IMR-90 (cell line): Measurements from ENCODE around the gene TMC7. TPM values are rescaled to one million over a fixed set of nuclear protein-coding genes. Genes with fewer than 3 reads are reported as not detected.

ENCODE experiments used
- ATAC-seq: fragments of 200-7000 bp; cut with Tn5 transposase; 2 replicates; pipeline ENCODE4 v1.9.1; 2020; ENCODE audit warnings: low read depth, mild to moderate bottlenecking, moderate library complexity
- BruUV-seq: library from RNA; stranded (reverse); fragments of 400-500 nt; replicated peaks from 2 replicates; lab custom pipeline; 2021; lab: Mats Ljungman, UMichigan
- CTCF ChIA-PET: fragments of 300-600 bp; formaldehyde crosslinking; extraction: SDS; loops from one replicate; lab custom pipeline; 2021; ENCODE audit warnings: antibody characterized with exemption; lab: Yijun Ruan, JAX
- POLR2A ChIA-PET: fragments of 300-600 bp; sonication (Branson Sonifier 250); formaldehyde crosslinking; loops from one replicate; lab custom pipeline; 2022; ENCODE audit warnings: antibody characterized with exemption; ENCODE audit not compliant: unreplicated experiment; lab: Charles Lee
- DNase-seq: peaks from one replicate; pipeline ENCODE4 v3.0.0; 2013
- H2AFZ ChIP-seq: replicated peaks from 2 replicates; pipeline ENCODE3; 2013; ENCODE audit warnings: low read length, mild to moderate bottlenecking; ENCODE audit not compliant: poor library complexity
- H2AK5ac ChIP-seq: 2 replicates; pipeline ENCODE4 v1.6.1; 2013; ENCODE audit warnings: low read depth, low read length, inconsistent platforms
- H2AK9ac ChIP-seq: replicated peaks from 2 replicates; pipeline ENCODE3; 2013; ENCODE audit warnings: mild to moderate bottlenecking, low read depth, low read length, moderate library complexity; ENCODE audit not compliant: poor library complexity
- H2BK120ac ChIP-seq: 2 replicates; pipeline ENCODE4 v1.6.1; 2013; ENCODE audit warnings: low read depth, low read length, inconsistent platforms
- H2BK15ac ChIP-seq: 3 replicates; pipeline ENCODE4 v1.6.1; 2013; ENCODE audit warnings: low read depth, low read length, inconsistent platforms
- H2BK20ac ChIP-seq: 2 replicates; pipeline ENCODE4 v1.6.1; 2013; ENCODE audit warnings: low read depth, mild to moderate bottlenecking, inconsistent platforms, low read length, moderate library complexity
- H2BK5ac ChIP-seq: 2 replicates; pipeline ENCODE4 v1.6.1; 2013; ENCODE audit warnings: mild to moderate bottlenecking, low read depth, low read length, inconsistent platforms; ENCODE audit not compliant: poor library complexity, severe bottlenecking
- H3K14ac ChIP-seq: replicated peaks from 2 replicates; pipeline ENCODE4 v1.6.1; 2013; ENCODE audit warnings: low read depth, low read length, inconsistent platforms
- H3K18ac ChIP-seq: 2 replicates; pipeline ENCODE4 v1.6.1; 2013; ENCODE audit warnings: low read depth, low read length, control low read depth
- H3K23ac ChIP-seq: 2 replicates; pipeline ENCODE4 v1.6.1; 2013; ENCODE audit warnings: low read depth, low read length, inconsistent platforms
- H3K27ac ChIP-seq: 2 replicates; pipeline ENCODE4 v1.5.1; 2013; ENCODE audit warnings: mild to moderate bottlenecking, control low read depth, low read length; ENCODE audit not compliant: insufficient read depth
- H3K27me3 ChIP-seq: 2 replicates; pipeline ENCODE4 v1.6.1; 2013; ENCODE audit warnings: low read length; ENCODE audit not compliant: control insufficient read depth, insufficient read depth
- H3K36me3 ChIP-seq: 2 replicates; pipeline ENCODE4 v1.6.1; 2013; ENCODE audit warnings: low read length, mixed read lengths; ENCODE audit not compliant: control insufficient read depth, insufficient read depth
- H3K4ac ChIP-seq: 2 replicates; pipeline ENCODE4 v1.6.1; 2013; ENCODE audit warnings: low read depth, low read length, inconsistent platforms
- H3K4me1 ChIP-seq: 2 replicates; pipeline ENCODE4 v1.6.1; 2013; ENCODE audit warnings: low read length, mixed read lengths; ENCODE audit not compliant: control insufficient read depth, insufficient read depth
- H3K4me2 ChIP-seq: 2 replicates; pipeline ENCODE4 v1.6.1; 2013; ENCODE audit warnings: low read depth, mild to moderate bottlenecking, control low read depth, low read length, moderate library complexity
- H3K4me3 ChIP-seq: 2 replicates; pipeline ENCODE4 v1.5.1; 2013; ENCODE audit warnings: low read depth, mild to moderate bottlenecking, control low read depth, low read length, moderate library complexity; ENCODE audit not compliant: insufficient read depth
- H3K56ac ChIP-seq: 2 replicates; pipeline ENCODE4 v1.6.1; 2013; ENCODE audit warnings: low read length, inconsistent platforms; ENCODE audit not compliant: insufficient read depth; ENCODE audit errors: extremely low read depth
- H3K79me1 ChIP-seq, 2 experiments: 2 replicates each; pipeline ENCODE4 v1.6.1; 2013; ENCODE audit warnings: low read length in 2 of 2, inconsistent platforms in 1 of 2, low read depth in 1 of 2
- H3K9ac ChIP-seq: 2 replicates; pipeline ENCODE4 v1.6.1; 2013; ENCODE audit warnings: low read depth, low read length, control low read depth
- H3K9me1 ChIP-seq: 2 replicates; pipeline ENCODE4 v1.6.1; 2013; ENCODE audit warnings: low read length, inconsistent platforms; ENCODE audit not compliant: insufficient read depth
- H3K9me3 ChIP-seq: 2 replicates; pipeline ENCODE4 v1.6.1; 2013; ENCODE audit warnings: low read length; ENCODE audit not compliant: control insufficient read depth, insufficient read depth
- H4K20me1 ChIP-seq: 2 replicates; pipeline ENCODE4 v1.6.1; 2013; ENCODE audit warnings: low read length, inconsistent platforms; ENCODE audit not compliant: insufficient read depth
- H4K5ac ChIP-seq: 2 replicates; pipeline ENCODE4 v1.6.1; 2013; ENCODE audit warnings: mild to moderate bottlenecking, low read depth, low read length, control low read depth
- H4K8ac ChIP-seq, 2 experiments: 2 replicates each; pipeline ENCODE4 v1.6.1; 2013; ENCODE audit warnings: low read depth in 2 of 2, low read length in 2 of 2, control low read depth in 1 of 2, inconsistent platforms in 1 of 2
- H4K91ac ChIP-seq: 2 replicates; pipeline ENCODE4 v1.6.1; 2013; ENCODE audit warnings: low read depth, low read length, inconsistent platforms; ENCODE audit not compliant: insufficient read depth
- CEBPB ChIP-seq: IDR thresholded peaks from 2 replicates; pipeline ENCODE4 v1.6.1; 2012; ENCODE audit warnings: low read depth, low read length, improper control_type of control experiment
- CTCF ChIP-seq: conservative IDR thresholded peaks from 2 replicates; pipeline ENCODE4 v1.5.1; 2012; ENCODE audit warnings: mild to moderate bottlenecking, low read depth, low read length, improper control_type of control experiment
- WGBS, 2 experiments: methylation state at CpG; one replicate each; pipeline versions ENCODE4 v1.1.5 to v1.1.7; 2013; ENCODE audit warnings: missing lambda C conversion rate in 2 of 2; ENCODE audit not compliant: insufficient read length in 1 of 2; ENCODE audit errors: extremely low coverage in 2 of 2; 5-methylcytosine and 5-hydroxymethylcytosine counted together
- dilution Hi-C: fragments of 300-500 bp; cut with HindIII; formaldehyde crosslinking; loops from one replicate; pipeline ENCODE4 v1.14.3; 2018; ENCODE audit warnings: low sequenced_read_pairs; ENCODE audit not compliant: unreplicated experiment
- in situ Hi-C: fragments of 300-500 bp; cut with MboI; formaldehyde crosslinking; loops from 3 replicates; pipeline ENCODE4 v1.14.3; 2019; ENCODE audit warnings: low sequenced_read_pairs, inconsistent platforms, mixed read lengths
- intact Hi-C: fragments of 100-400 bp; cut with micrococcal nuclease; formaldehyde crosslinking; loops from 2 replicates; pipeline ENCODE4 v1.10.0; 2022
- polyA plus RNA-seq, 3 experiments: library from polyadenylated mRNA; depleted of rRNA; stranded (reverse); fragments of >200 nt; gene quantifications; 2 replicates each; pipeline ENCODE4 v1.2.3, GENCODE V29; 2012; ENCODE audit warnings: low replicate concordance in 1 of 3
- total RNA-seq: library from RNA; depleted of rRNA; stranded (reverse); fragments of >200 nt; gene quantifications from 2 replicates; pipeline ENCODE4 v1.2.3, GENCODE V29; 2012

TMC7 gene
- total and polyA plus RNA-seq, 2 of the 4 experiments (the other 2 are of a cell fraction) = 0.27 to 0.36 TPM

GRCh38 chr16:18942061-18942460, 41.7 kb upstream of the TMC7 start:
- no CpG with 5 or more reads among the region's 1 CpG for WGBS, 2 experiments
- intact Hi-C loops = no loop called here
- Histone ChIP-seq H3K23ac (no peak overlapping the region), H3K9ac (no peak overlapping the region), H2AFZ (no peak overlapping the region), H3K18ac (no peak overlapping the region), H3K27ac (no peak overlapping the region), H2AK5ac (no peak overlapping the region), H3K56ac (no peak overlapping the region), H4K8ac (no peak overlapping the region), H2BK15ac (no peak overlapping the region), H3K9me3 (no peaks in the 10 kb centered on the region), H3K4me1 (no peaks in the 10 kb centered on the region), H2BK20ac (no peak overlapping the region), H3K36me3 (no peaks in the 10 kb centered on the region), H3K4me2 (no peak overlapping the region), H2AK9ac (no peak overlapping the region), H3K9me1 (no peaks in the 10 kb centered on the region), H3K27me3 (peaks cover 1% of the 10 kb centered on the region; the same call in 1 of the 2 replicates), H3K4ac (no peak overlapping the region), H2BK5ac (no peak overlapping the region), H4K91ac (no peak overlapping the region), H4K20me1 (no peaks in the 10 kb centered on the region), H2BK120ac (no peak overlapping the region), H3K14ac (no peak overlapping the region), H4K5ac (no peak overlapping the region), H3K4me3 (no peak overlapping the region), H3K79me1 (no peaks in the 10 kb centered on the region)
- no TSS peak for BruUV-seq
- POLR2A ChIA-PET = no interaction called here
- in situ Hi-C loops = no loop called here
- DNase-seq (no peak), ATAC-seq (no peak)
- TF ChIP-seq CEBPB (0 out of 2 replicates have a peak, but pooled peaks have one; percentile 3), CTCF (no peak)
- CTCF ChIA-PET = no interaction called here
- dilution Hi-C loops = no loop called here
